HuH-7.5 (cell line): ENCODE measurements around the gene HCK.

Experiments used
- DNase-seq: peaks from one replicate; pipeline ENCODE4 v3.0.0; 2011; ENCODE audit warnings: low spot score

The HCK gene

GRCh38 chr20:32062776-32063170 is 10.7 kb downstream of the HCK start:
- no peak for DNase-seq

GRCh38 chr20:32063695-32064094 is 11.7 kb downstream of the HCK start:
- no peak for DNase-seq

GRCh38 chr20:32064667-32065066 is 12.6 kb downstream of the HCK start:
- DNase-seq = no peak

- DNase-seq = no peak
These were observed 15.3 kb downstream of the HCK start for GRCh38 chr20:32067234-32067821.

- no peak for DNase-seq
These were observed 16.1 kb downstream of the HCK start for GRCh38 chr20:32068174-32068573.

- no peak for DNase-seq
These were observed 17.7 kb downstream of the HCK start for GRCh38 chr20:32069711-32070110.

- DNase-seq = no peak
These were observed 18.2 kb downstream of the HCK start for GRCh38 chr20:32070282-32070681.

GRCh38 chr20:32070690-32071213 is 18.7 kb downstream of the HCK start:
- DNase-seq = no peak

- DNase-seq = no peak
These were observed 19.5 kb downstream of the HCK start for GRCh38 chr20:32071395-32072167.

GRCh38 chr20:32072168-32072750 is 20.2 kb downstream of the HCK start:
- no peak for DNase-seq

- DNase-seq = no peak
These were observed 23.5 kb downstream of the HCK start for GRCh38 chr20:32075534-32075933.

GRCh38 chr20:32077190-32077589 is 25.1 kb downstream of the HCK start:
- no peak for DNase-seq

GRCh38 chr20:32078322-32078721 is 26.3 kb downstream of the HCK start:
- DNase-seq = no peak

- DNase-seq = no peak
These were observed 26.7 kb downstream of the HCK start for GRCh38 chr20:32078791-32079190.

GRCh38 chr20:32079655-32080109 is 27.6 kb downstream of the HCK start:
- DNase-seq = no peak

- DNase-seq = no peak
These were observed 28.7 kb downstream of the HCK start for GRCh38 chr20:32080783-32081182.

- DNase-seq = no peak
These were observed 31.4 kb downstream of the HCK start for GRCh38 chr20:32083469-32083868.

GRCh38 chr20:32087070-32087469 is 35.0 kb downstream of the HCK start:
- DNase-seq = no peak

- no peak for DNase-seq
These were observed 36.7 kb downstream of the HCK start for GRCh38 chr20:32088759-32089158.

- no peak for DNase-seq
These were observed 37.8 kb downstream of the HCK start for GRCh38 chr20:32089637-32090362.

- DNase-seq = peak; percentile 75
These were observed 39.9 kb downstream of the HCK start for GRCh38 chr20:32091888-32092346.

- DNase-seq = no peak
These were observed 46.7 kb downstream of the HCK start for GRCh38 chr20:32098786-32099185.
